ENCODE measurements around the gene PCP2.
A peak's percentile ranks its signal among the peaks of the same experiment; 100 is the strongest.

The PCP2 gene

GRCh38 chr19:7590256-7590655 lies 43.3 kb downstream of the PCP2 start:
- TF ChIP-seq CTCF (IDR thresholded peaks at IDR 0.05; ENCODE audit: insufficient read depth, low read depth, low read length, missing control alignments) = no peak
- peak; percentile 60 for DNase-seq (ENCODE audit: low read depth)
- no peak overlapping the region for H3K4me3 ChIP-seq (ENCODE audit: low read length)

GRCh38 chr19:7589822-7590221 lies 43.7 kb downstream of the PCP2 start:
- no peak overlapping the region for H3K4me3 ChIP-seq (ENCODE audit: low read length)
- TF ChIP-seq CTCF (IDR thresholded peaks at IDR 0.05; ENCODE audit: insufficient read depth, low read depth, low read length, missing control alignments) = no peak
- DNase-seq (ENCODE audit: low read depth) = no peak

GRCh38 chr19:7582446-7582845 lies 51.1 kb downstream of the PCP2 start:
- DNase-seq (ENCODE audit: low read depth) = no peak
- H3K4me3 ChIP-seq (ENCODE audit: low read length) = no peak overlapping the region
- TF ChIP-seq CTCF (IDR thresholded peaks at IDR 0.05; ENCODE audit: insufficient read depth, low read depth, low read length, missing control alignments) = no peak

All from epithelial cell of esophagus (primary cell).